ENCODE measurements around the gene DNLZ. TPM values are rescaled to one million over a fixed set of nuclear protein-coding genes. Genes with fewer than 3 reads are reported as not detected.
"Not testable (repeated sequence)": the region's sequence is repeated elsewhere in the genome, so short reads cannot be mapped to it uniquely, and the experiment has no call there.

DNLZ gene
- total and polyA plus RNA-seq, 12 donors: 3.1 to 28.9 (median 17.5) TPM

GRCh38 chr9:136410500-136411287, 47.1 kb upstream of the DNLZ start, which contains the start of the genes ENTR1 and PMPCA:
ENTR1 (minus strand) TSS chr9:136410614; CDS start chr9:136410397, 217 bp downstream.
PMPCA (plus strand) TSS chr9:136410658; CDS start chr9:136410669, 11 bp downstream.
- intact Hi-C loops (cut with DNase I): no loop called here
- Histone ChIP-seq H3K27ac (peak within 1 kb of the TSS in 4 of 5 donors; percentile 74 to 91 (median 82)), H3K4me3 (peak within 1 kb of the TSS; percentile 86 to 99 (median 96)), H3K4me1 (replicated peaks in 1 of 2) (peaks cover 18 to 26% of the 10 kb centered on the region in 2 donors), H3K9me3 (replicated peaks in 1 of 3) (no peaks in the 10 kb centered on the region), H3K27me3 (no peaks in the 10 kb centered on the region), H3K36me3 (replicated peaks in 1 of 2) (peaks cover 0 to 54% of the 10 kb centered on the region in 2 donors)
- peak; percentile 76 to 82 for TF ChIP-seq POLR2A (IDR thresholded peaks at IDR 0.05)
- TF ChIP-seq, protein P1, sequence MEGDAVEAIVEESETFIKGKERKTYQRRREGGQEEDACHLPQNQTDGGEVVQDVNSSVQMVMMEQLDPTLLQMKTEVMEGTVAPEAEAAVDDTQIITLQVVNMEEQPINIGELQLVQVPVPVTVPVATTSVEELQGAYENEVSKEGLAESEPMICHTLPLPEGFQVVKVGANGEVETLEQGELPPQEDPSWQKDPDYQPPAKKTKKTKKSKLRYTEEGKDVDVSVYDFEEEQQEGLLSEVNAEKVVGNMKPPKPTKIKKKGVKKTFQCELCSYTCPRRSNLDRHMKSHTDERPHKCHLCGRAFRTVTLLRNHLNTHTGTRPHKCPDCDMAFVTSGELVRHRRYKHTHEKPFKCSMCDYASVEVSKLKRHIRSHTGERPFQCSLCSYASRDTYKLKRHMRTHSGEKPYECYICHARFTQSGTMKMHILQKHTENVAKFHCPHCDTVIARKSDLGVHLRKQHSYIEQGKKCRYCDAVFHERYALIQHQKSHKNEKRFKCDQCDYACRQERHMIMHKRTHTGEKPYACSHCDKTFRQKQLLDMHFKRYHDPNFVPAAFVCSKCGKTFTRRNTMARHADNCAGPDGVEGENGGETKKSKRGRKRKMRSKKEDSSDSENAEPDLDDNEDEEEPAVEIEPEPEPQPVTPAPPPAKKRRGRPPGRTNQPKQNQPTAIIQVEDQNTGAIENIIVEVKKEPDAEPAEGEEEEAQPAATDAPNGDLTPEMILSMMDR (IDR thresholded peaks at IDR 0.05): no peak
- peak; percentile 90 to 96 (median 93) for DNase-seq
- 0 to 1% (median 0%) methylated on average over 18 to 83 of the region's 83 CpGs for WGBS, 4 donors

GRCh38 chr9:136409557-136410455, 46.3 kb upstream of the DNLZ start:
- 8 to 19% (median 13%) methylated on average over 24 to 71 of the region's 71 CpGs for WGBS, 4 donors
- DNase-seq: peak in 6 of 7 donors; percentile 48 to 74 (median 58)
- H3K27me3 ChIP-seq: no peaks in the 10 kb centered on the region

GRCh38 chr9:136407911-136408310, 44.4 kb upstream of the DNLZ start:
- DNase-seq: no peak
- intact Hi-C loops (cut with DNase I): no loop called here
- no peaks in the 10 kb centered on the region for H3K27me3 ChIP-seq
- H3K9me3 ChIP-seq (replicated peaks in 1 of 3): no peaks in the 10 kb centered on the region
- peaks cover 0 to 46% of the 10 kb centered on the region in 2 donors for H3K36me3 ChIP-seq (replicated peaks in 1 of 2)
- TF ChIP-seq POLR2A (IDR thresholded peaks at IDR 0.05): no peak
- H3K4me3 ChIP-seq: no peak overlapping the region
- H3K4me1 ChIP-seq (replicated peaks in 1 of 2): peaks cover 18 to 26% of the 10 kb centered on the region in 2 donors
- WGBS, 4 donors: 89 to 99% (median 93%) methylated on average over 6 to 7 of the region's 7 CpGs
- no peak overlapping the region for H3K27ac ChIP-seq

More at GRCh38 chr9:136409557-136410455, 46.3 kb upstream of the DNLZ start:
- Histone ChIP-seq H3K36me3 (replicated peaks in 1 of 2) (peaks cover 0 to 54% of the 10 kb centered on the region in 2 donors), H3K4me1 (replicated peaks in 1 of 2) (peaks cover 18 to 26% of the 10 kb centered on the region in 2 donors), H3K27ac (peak overlapping the region in 3 of 5 donors; percentile 69 to 91 (median 81)), H3K4me3 (peak overlapping the region in 2 of 4 donors; percentile 44 to 86), H3K9me3 (replicated peaks in 1 of 3) (no peaks in the 10 kb centered on the region)
- intact Hi-C loops (cut with DNase I): no loop called here
- TF ChIP-seq, protein P1 (IDR thresholded peaks at IDR 0.05): no peak
- no peak for TF ChIP-seq POLR2A (IDR thresholded peaks at IDR 0.05)

DNA sequence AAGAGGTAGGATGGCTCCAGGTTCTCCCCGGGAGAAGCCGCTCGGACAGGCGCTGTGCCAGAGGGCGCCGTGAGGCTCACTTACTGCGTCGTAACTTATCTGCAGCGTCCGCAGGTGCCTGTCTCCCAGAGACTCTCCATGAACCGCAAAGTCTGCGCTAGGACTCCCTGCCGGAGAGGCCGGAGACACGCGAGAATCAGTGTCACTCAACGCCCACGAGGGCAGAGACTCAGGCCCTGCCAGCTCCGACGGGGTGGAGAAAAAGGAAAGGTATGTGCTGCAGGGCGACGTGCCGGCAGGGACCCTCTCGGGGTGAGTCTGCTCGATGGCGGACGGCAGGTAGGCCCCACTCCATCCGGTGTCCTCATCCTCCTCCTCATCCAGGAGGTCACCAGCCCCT, 43.5 kb upstream of the DNLZ start:
- H3K27me3 ChIP-seq; H3K9me3 ChIP-seq (replicated peaks in 1 of 3); intact Hi-C loops (cut with DNase I); H3K4me3 ChIP-seq; H3K27ac ChIP-seq; DNase-seq: not testable (repeated sequence)
- Histone ChIP-seq H3K4me1 (replicated peaks in 1 of 2) (peaks cover 18 to 22% of the 10 kb centered on the region in 2 donors), H3K36me3 (replicated peaks in 1 of 2) (peaks cover 0 to 40% of the 10 kb centered on the region in 2 donors)
- 94 to 97% (median 95%) methylated on average over 23 to 28 of the region's 28 CpGs for WGBS, 4 donors

GRCh38 chr9:136405904-136406303, 42.4 kb upstream of the DNLZ start:
- H3K4me3 ChIP-seq; intact Hi-C loops (cut with DNase I); H3K9me3 ChIP-seq (replicated peaks in 1 of 3); H3K27me3 ChIP-seq; DNase-seq; H3K27ac ChIP-seq: not testable (repeated sequence)
- H3K4me1 ChIP-seq (replicated peaks in 1 of 2): peaks cover 10 to 11% of the 10 kb centered on the region in 2 donors
- H3K36me3 ChIP-seq (replicated peaks in 1 of 2): peaks cover 0 to 40% of the 10 kb centered on the region in 2 donors
- WGBS, 4 donors: 83 to 94% (median 89%) methylated on average over 10 of the region's 10 CpGs

Measured in adrenal gland (tissue), 12 donors.